ENCODE data around the gene BICRA.
A peak's percentile ranks its signal among the peaks of the same experiment; 100 is the strongest.
"Not testable (repeated sequence)": the region's sequence is repeated elsewhere in the genome, so short reads cannot be mapped to it uniquely, and the experiment has no call there.

Gene BICRA

GRCh38 chr19:47716270-47716937, 107.5 kb downstream of the BICRA start:
- no peak for DNase-seq (ENCODE audit: low read depth in 2 of 2)

- not testable (repeated sequence) for DNase-seq (ENCODE audit: low read depth in 2 of 2)
Measured at GRCh38 chr19:47718415-47719046, 109.6 kb downstream of the BICRA start.

GRCh38 chr19:47719047-47719859, 110.3 kb downstream of the BICRA start:
- no peak for DNase-seq (ENCODE audit: low read depth in 2 of 2)

- DNase-seq (ENCODE audit: low read depth in 2 of 2), result no peak
Measured at GRCh38 chr19:47720669-47721422, 111.9 kb downstream of the BICRA start.

GRCh38 chr19:47723581-47723940, 114.6 kb downstream of the BICRA start:
- no peak for DNase-seq (ENCODE audit: low read depth in 2 of 2)

GRCh38 chr19:47725759-47726401, 116.9 kb downstream of the BICRA start:
- no peak for DNase-seq (ENCODE audit: low read depth in 2 of 2)

GRCh38 chr19:47726467-47726866, 117.5 kb downstream of the BICRA start:
- no peak for DNase-seq (ENCODE audit: low read depth in 2 of 2)

- DNase-seq (ENCODE audit: low read depth in 2 of 2), result not testable (repeated sequence)
Measured at GRCh38 chr19:47728295-47728694, 119.4 kb downstream of the BICRA start.

- DNase-seq (ENCODE audit: low read depth in 2 of 2), result no peak
Measured at GRCh38 chr19:47729468-47729798, 120.5 kb downstream of the BICRA start.

GRCh38 chr19:47729799-47730520, 121.0 kb downstream of the BICRA start:
- no peak for DNase-seq (ENCODE audit: low read depth in 2 of 2)

GRCh38 chr19:47730521-47730889, 121.6 kb downstream of the BICRA start:
- no peak for DNase-seq (ENCODE audit: low read depth in 2 of 2)

- DNase-seq (ENCODE audit: low read depth in 2 of 2), result no peak
Measured at GRCh38 chr19:47730910-47731309, 122.0 kb downstream of the BICRA start.

- no peak for DNase-seq (ENCODE audit: low read depth in 2 of 2)
Measured at GRCh38 chr19:47735131-47735530, 126.2 kb downstream of the BICRA start.

- no peak for DNase-seq (ENCODE audit: low read depth in 2 of 2)
Measured at GRCh38 chr19:47740866-47741519, 132.1 kb downstream of the BICRA start.

- no peak for DNase-seq (ENCODE audit: low read depth in 2 of 2)
Measured at GRCh38 chr19:47741544-47742140, 132.7 kb downstream of the BICRA start.

- no peak for DNase-seq (ENCODE audit: low read depth in 2 of 2)
Measured at GRCh38 chr19:47742634-47743033, 133.7 kb downstream of the BICRA start.

- DNase-seq (ENCODE audit: low read depth in 2 of 2), result peak; percentile 96 to 98
Measured at GRCh38 chr19:47745010-47745901, 136.3 kb downstream of the BICRA start, which contains the start of gene NOP53. NOP53 (plus strand) TSS chr19:47745546; CDS start chr19:47745560, 14 bp downstream.

- not testable (repeated sequence) for DNase-seq (ENCODE audit: low read depth in 2 of 2)
Measured at GRCh38 chr19:47746129-47746528, 137.2 kb downstream of the BICRA start.

- no peak for DNase-seq (ENCODE audit: low read depth in 2 of 2)
Measured at GRCh38 chr19:47749326-47749725, 140.4 kb downstream of the BICRA start.
